Measurements from ENCODE around the gene FNDC4.

GRCh38 chr2:27448381-27448780 is 46.6 kb downstream of the FNDC4 start:
- TF ChIP-seq REST (IDR thresholded peaks at IDR 0.05; ENCODE audit: insufficient read depth in 1 of 2, low read depth in 2 of 2, low read length in 2 of 2) (no peak), TAF1 (IDR thresholded peaks at IDR 0.05; ENCODE audit: borderline replicate concordance, insufficient read depth, low read length) (no peak)
